Measurements from ENCODE around the gene SLC8A1.
A peak's percentile ranks its signal among the peaks of the same experiment; 100 is the strongest.

Gene SLC8A1

DNA sequence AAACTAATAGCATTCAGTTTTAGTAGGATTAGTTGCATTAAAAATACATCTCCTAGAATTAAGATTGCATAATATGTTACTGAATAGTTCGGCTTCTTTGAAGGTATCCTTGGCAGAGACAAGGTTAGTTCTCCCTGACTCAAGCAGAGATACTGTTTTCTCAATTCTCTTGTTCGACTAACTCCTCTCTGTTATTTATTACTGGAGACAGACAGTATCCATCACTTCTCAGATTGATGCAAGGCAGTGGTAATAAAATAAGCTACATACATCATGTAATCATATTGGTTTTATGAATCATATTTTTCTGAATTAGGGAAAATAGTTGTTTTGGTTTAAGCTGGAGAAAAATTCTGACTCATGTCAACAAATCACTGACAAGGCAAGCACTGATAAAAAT is 134.8 kb downstream of the SLC8A1 start:
- peak; percentile 78 for ATAC-seq
- TF ChIP-seq ARNTL (CRISPR knock-in tag; IDR thresholded peaks at IDR 0.05; ENCODE audit: borderline replicate concordance, low read depth), result no peak
- TF ChIP-seq TOX (CRISPR knock-in tag; IDR thresholded peaks at IDR 0.05; ENCODE audit: borderline replicate concordance), result peak; percentile 85; the same call in 1 of the 2 replicates
- TF ChIP-seq, protein P1, sequence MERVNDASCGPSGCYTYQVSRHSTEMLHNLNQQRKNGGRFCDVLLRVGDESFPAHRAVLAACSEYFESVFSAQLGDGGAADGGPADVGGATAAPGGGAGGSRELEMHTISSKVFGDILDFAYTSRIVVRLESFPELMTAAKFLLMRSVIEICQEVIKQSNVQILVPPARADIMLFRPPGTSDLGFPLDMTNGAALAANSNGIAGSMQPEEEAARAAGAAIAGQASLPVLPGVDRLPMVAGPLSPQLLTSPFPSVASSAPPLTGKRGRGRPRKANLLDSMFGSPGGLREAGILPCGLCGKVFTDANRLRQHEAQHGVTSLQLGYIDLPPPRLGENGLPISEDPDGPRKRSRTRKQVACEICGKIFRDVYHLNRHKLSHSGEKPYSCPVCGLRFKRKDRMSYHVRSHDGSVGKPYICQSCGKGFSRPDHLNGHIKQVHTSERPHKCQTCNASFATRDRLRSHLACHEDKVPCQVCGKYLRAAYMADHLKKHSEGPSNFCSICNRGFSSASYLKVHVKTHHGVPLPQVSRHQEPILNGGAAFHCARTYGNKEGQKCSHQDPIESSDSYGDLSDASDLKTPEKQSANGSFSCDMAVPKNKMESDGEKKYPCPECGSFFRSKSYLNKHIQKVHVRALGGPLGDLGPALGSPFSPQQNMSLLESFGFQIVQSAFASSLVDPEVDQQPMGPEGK (CRISPR knock-in tag; IDR thresholded peaks at IDR 0.05; ENCODE audit: borderline replicate concordance), result peak; percentile 52; the same call in 1 of the 2 replicates
- 0 out of 2 replicates have a peak, but pooled peaks have one; percentile 17 for TF ChIP-seq ESRRG (CRISPR knock-in tag; IDR thresholded peaks at IDR 0.05)
- no peak for TF ChIP-seq TCF4 (CRISPR knock-in tag; IDR thresholded peaks at IDR 0.05; ENCODE audit: borderline replicate concordance)
- peak; percentile 95 for TF ChIP-seq ISL1 (CRISPR knock-in tag; IDR thresholded peaks at IDR 0.05)
- TF ChIP-seq, protein P2, sequence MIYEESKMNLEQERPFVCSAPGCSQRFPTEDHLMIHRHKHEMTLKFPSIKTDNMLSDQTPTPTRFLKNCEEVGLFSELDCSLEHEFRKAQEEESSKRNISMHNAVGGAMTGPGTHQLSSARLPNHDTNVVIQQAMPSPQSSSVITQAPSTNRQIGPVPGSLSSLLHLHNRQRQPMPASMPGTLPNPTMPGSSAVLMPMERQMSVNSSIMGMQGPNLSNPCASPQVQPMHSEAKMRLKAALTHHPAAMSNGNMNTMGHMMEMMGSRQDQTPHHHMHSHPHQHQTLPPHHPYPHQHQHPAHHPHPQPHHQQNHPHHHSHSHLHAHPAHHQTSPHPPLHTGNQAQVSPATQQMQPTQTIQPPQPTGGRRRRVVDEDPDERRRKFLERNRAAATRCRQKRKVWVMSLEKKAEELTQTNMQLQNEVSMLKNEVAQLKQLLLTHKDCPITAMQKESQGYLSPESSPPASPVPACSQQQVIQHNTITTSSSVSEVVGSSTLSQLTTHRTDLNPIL (CRISPR knock-in tag; IDR thresholded peaks at IDR 0.05; ENCODE audit: low read depth), result peak; percentile 69
- TF ChIP-seq ZFP30 (CRISPR knock-in tag; IDR thresholded peaks at IDR 0.05), result no peak
- TF ChIP-seq, protein P3, sequence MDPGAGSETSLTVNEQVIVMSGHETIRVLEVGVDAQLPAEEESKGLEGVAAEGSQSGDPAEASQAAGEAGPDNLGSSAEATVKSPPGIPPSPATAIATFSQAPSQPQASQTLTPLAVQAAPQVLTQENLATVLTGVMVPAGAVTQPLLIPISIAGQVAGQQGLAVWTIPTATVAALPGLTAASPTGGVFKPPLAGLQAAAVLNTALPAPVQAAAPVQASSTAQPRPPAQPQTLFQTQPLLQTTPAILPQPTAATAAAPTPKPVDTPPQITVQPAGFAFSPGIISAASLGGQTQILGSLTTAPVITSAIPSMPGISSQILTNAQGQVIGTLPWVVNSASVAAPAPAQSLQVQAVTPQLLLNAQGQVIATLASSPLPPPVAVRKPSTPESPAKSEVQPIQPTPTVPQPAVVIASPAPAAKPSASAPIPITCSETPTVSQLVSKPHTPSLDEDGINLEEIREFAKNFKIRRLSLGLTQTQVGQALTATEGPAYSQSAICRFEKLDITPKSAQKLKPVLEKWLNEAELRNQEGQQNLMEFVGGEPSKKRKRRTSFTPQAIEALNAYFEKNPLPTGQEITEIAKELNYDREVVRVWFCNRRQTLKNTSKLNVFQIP (CRISPR knock-in tag; IDR thresholded peaks at IDR 0.05; ENCODE audit: borderline replicate concordance, low read depth), result peak; percentile 99; the same call in 1 of the 2 replicates

DNA sequence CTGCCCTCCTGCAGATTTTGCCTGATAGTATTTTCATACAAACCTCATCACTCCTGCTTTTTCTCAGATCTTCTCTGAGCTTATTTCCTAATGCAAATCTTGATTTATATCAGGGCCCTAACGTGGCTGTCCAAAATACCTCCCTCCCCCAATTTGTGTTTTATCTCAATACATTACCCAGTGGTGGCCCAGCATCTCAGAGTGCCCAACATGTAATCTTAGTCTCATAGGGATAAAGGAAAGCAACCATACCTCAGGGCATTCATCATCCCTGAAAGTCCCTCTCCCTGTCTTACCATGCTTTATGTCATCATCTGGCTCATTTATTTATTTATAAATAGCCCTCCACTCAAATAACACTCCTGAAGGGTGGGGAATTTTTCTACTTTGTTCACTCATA is 135.3 kb downstream of the SLC8A1 start:
- no peak for TF ChIP-seq TCF4 (CRISPR knock-in tag; IDR thresholded peaks at IDR 0.05; ENCODE audit: borderline replicate concordance)
- no peak for TF ChIP-seq OSR1 (CRISPR knock-in tag; IDR thresholded peaks at IDR 0.05)
- TF ChIP-seq ARNTL (CRISPR knock-in tag; IDR thresholded peaks at IDR 0.05; ENCODE audit: borderline replicate concordance, low read depth), result no peak
- TF ChIP-seq ESRRG (CRISPR knock-in tag; IDR thresholded peaks at IDR 0.05), result no peak
- TF ChIP-seq ZFP3 (CRISPR knock-in tag; IDR thresholded peaks at IDR 0.05), result no peak
- no peak for TF ChIP-seq SNAI2 (CRISPR knock-in tag; IDR thresholded peaks at IDR 0.05)
- TF ChIP-seq, protein P4, sequence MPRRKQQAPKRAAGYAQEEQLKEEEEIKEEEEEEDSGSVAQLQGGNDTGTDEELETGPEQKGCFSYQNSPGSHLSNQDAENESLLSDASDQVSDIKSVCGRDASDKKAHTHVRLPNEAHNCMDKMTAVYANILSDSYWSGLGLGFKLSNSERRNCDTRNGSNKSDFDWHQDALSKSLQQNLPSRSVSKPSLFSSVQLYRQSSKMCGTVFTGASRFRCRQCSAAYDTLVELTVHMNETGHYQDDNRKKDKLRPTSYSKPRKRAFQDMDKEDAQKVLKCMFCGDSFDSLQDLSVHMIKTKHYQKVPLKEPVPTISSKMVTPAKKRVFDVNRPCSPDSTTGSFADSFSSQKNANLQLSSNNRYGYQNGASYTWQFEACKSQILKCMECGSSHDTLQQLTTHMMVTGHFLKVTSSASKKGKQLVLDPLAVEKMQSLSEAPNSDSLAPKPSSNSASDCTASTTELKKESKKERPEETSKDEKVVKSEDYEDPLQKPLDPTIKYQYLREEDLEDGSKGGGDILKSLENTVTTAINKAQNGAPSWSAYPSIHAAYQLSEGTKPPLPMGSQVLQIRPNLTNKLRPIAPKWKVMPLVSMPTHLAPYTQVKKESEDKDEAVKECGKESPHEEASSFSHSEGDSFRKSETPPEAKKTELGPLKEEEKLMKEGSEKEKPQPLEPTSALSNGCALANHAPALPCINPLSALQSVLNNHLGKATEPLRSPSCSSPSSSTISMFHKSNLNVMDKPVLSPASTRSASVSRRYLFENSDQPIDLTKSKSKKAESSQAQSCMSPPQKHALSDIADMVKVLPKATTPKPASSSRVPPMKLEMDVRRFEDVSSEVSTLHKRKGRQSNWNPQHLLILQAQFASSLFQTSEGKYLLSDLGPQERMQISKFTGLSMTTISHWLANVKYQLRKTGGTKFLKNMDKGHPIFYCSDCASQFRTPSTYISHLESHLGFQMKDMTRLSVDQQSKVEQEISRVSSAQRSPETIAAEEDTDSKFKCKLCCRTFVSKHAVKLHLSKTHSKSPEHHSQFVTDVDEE (CRISPR knock-in tag; IDR thresholded peaks at IDR 0.05), result no peak
- no peak for TF ChIP-seq ZNF8 (CRISPR knock-in tag; IDR thresholded peaks at IDR 0.05)
- TF ChIP-seq, protein P3 (CRISPR knock-in tag; IDR thresholded peaks at IDR 0.05; ENCODE audit: borderline replicate concordance, low read depth), result no peak
- TF ChIP-seq, protein P1 (CRISPR knock-in tag; IDR thresholded peaks at IDR 0.05; ENCODE audit: borderline replicate concordance), result no peak
- no peak for TF ChIP-seq ISL1 (CRISPR knock-in tag; IDR thresholded peaks at IDR 0.05)
- TF ChIP-seq ZFP30 (CRISPR knock-in tag; IDR thresholded peaks at IDR 0.05), result no peak
- peak; percentile 60 for ATAC-seq

DNA sequence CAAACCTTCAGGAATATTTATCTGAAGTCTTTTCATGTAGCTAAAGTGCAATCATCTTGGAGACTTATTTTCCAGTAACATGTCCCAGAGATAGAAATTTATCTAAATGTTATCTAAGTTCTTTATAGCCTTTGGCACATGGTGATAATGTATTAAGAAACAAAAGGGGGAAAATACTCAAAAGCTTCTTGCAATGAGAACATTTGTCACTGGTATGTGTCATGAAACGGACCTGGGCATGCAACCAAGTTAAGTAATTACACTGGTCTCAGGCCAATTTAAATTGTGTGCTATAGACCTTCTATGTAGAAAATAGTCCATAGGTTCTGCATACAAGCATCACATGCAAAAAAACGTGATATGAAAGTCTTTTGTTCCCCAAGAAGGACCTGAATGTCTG is 136.2 kb downstream of the SLC8A1 start:
- ATAC-seq, result peak; percentile 20; the same call in 2 of the 3 replicates
- TF ChIP-seq BACH2 (CRISPR knock-in tag; IDR thresholded peaks at IDR 0.05; ENCODE audit: borderline replicate concordance), result no peak
- TF ChIP-seq, protein P4 (CRISPR knock-in tag; IDR thresholded peaks at IDR 0.05), result peak; percentile 49; the same call in 1 of the 2 replicates
- no peak for TF ChIP-seq ESRRG (CRISPR knock-in tag; IDR thresholded peaks at IDR 0.05)
- TF ChIP-seq, protein P5, sequence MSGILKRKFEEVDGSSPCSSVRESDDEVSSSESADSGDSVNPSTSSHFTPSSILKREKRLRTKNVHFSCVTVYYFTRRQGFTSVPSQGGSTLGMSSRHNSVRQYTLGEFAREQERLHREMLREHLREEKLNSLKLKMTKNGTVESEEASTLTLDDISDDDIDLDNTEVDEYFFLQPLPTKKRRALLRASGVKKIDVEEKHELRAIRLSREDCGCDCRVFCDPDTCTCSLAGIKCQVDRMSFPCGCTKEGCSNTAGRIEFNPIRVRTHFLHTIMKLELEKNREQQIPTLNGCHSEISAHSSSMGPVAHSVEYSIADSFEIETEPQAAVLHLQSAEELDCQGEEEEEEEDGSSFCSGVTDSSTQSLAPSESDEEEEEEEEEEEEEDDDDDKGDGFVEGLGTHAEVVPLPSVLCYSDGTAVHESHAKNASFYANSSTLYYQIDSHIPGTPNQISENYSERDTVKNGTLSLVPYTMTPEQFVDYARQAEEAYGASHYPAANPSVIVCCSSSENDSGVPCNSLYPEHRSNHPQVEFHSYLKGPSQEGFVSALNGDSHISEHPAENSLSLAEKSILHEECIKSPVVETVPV (CRISPR knock-in tag; IDR thresholded peaks at IDR 0.05), result peak; percentile 45; the same call in 1 of the 2 replicates
- peak; percentile 99 for TF ChIP-seq ISL1 (CRISPR knock-in tag; IDR thresholded peaks at IDR 0.05)
- TF ChIP-seq, protein P2 (CRISPR knock-in tag; IDR thresholded peaks at IDR 0.05; ENCODE audit: low read depth), result peak; percentile 75; the same call in 1 of the 2 replicates
- TF ChIP-seq TCF4 (CRISPR knock-in tag; IDR thresholded peaks at IDR 0.05; ENCODE audit: borderline replicate concordance), result peak; percentile 31; the same call in 1 of the 2 replicates

Data from SK-N-SH treated with all-trans-retinoic acid at 6 μM for 48 hours (cell line).